GM21367 (cell line): Measurements from ENCODE around the gene KLC4.
"Not testable (repeated sequence)": the region's sequence is repeated elsewhere in the genome, so short reads cannot be mapped to it uniquely, and the experiment has no call there.

ENCODE experiments used
- ATAC-seq: cut with Tn5 transposase; IDR thresholded peaks from one replicate; pipeline ENCODE4 v1.9.1; 2021; ENCODE audit not compliant: unreplicated experiment

KLC4 gene

GRCh38 chr6:43060755-43061633 is 1.6 kb downstream of the KLC4 start:
- no peak for ATAC-seq

- no peak for ATAC-seq
Measured at GRCh38 chr6:43061861-43062260, 2.4 kb downstream of the KLC4 start.

- no peak for ATAC-seq
Measured at GRCh38 chr6:43062818-43063217, 3.4 kb downstream of the KLC4 start.

GRCh38 chr6:43070028-43070632 is 10.7 kb downstream of the KLC4 start:
- no peak for ATAC-seq

GRCh38 chr6:43074847-43075669 is 15.6 kb downstream of the KLC4 start:
- no peak for ATAC-seq

- ATAC-seq = no peak
Measured at GRCh38 chr6:43075670-43076463, 16.4 kb downstream of the KLC4 start, which contains the start of gene PTK7. Gene PTK7, plus strand, starts transcription at chr6:43076314. Its CDS starts 175 bp downstream, at chr6:43076489.

GRCh38 chr6:43076464-43077332 is 17.3 kb downstream of the KLC4 start:
- ATAC-seq = no peak

- ATAC-seq = no peak
Measured at GRCh38 chr6:43077333-43077809, 17.9 kb downstream of the KLC4 start.

- ATAC-seq = no peak
Measured at GRCh38 chr6:43077981-43078511, 18.6 kb downstream of the KLC4 start.

- ATAC-seq = no peak
Measured at GRCh38 chr6:43078691-43079090, 19.3 kb downstream of the KLC4 start.

GRCh38 chr6:43081043-43081442 is 21.6 kb downstream of the KLC4 start:
- no peak for ATAC-seq

GRCh38 chr6:43081922-43082321 is 22.5 kb downstream of the KLC4 start:
- not testable (repeated sequence) for ATAC-seq

- no peak for ATAC-seq
Measured at GRCh38 chr6:43082806-43083655, 23.6 kb downstream of the KLC4 start.

GRCh38 chr6:43086022-43086658 is 26.7 kb downstream of the KLC4 start:
- ATAC-seq = no peak

GRCh38 chr6:43088654-43089056 is 29.2 kb downstream of the KLC4 start:
- ATAC-seq = no peak

- no peak for ATAC-seq
Measured at GRCh38 chr6:43089467-43089866, 30.0 kb downstream of the KLC4 start.

- ATAC-seq = no peak
Measured at GRCh38 chr6:43089874-43090558, 30.6 kb downstream of the KLC4 start.
